LNCAP (cell line): ENCODE data around the gene PCDH15.

Experiments used
- CTCF ChIP-seq: fragments of 450-650 bp; IDR thresholded peaks from 2 replicates; pipeline ENCODE4 v1.5.1; 2017; ENCODE audit warnings: mild to moderate bottlenecking

The PCDH15 gene

GRCh38 chr10:54372179-54372578 is 428.9 kb downstream of the PCDH15 start:
- TF ChIP-seq CTCF = no peak

GRCh38 chr10:54368984-54369383 is 432.0 kb downstream of the PCDH15 start:
- no peak for TF ChIP-seq CTCF

GRCh38 chr10:54363390-54363789 is 437.6 kb downstream of the PCDH15 start:
- TF ChIP-seq CTCF = no peak

- no peak for TF ChIP-seq CTCF
Measured at GRCh38 chr10:54342058-54342457, 459.0 kb downstream of the PCDH15 start.

GRCh38 chr10:54335296-54335695 is 465.7 kb downstream of the PCDH15 start:
- no peak for TF ChIP-seq CTCF

GRCh38 chr10:54319341-54319740 is 481.7 kb downstream of the PCDH15 start:
- TF ChIP-seq CTCF = no peak

- TF ChIP-seq CTCF = no peak
Measured at GRCh38 chr10:54318470-54318869, 482.6 kb downstream of the PCDH15 start.

- no peak for TF ChIP-seq CTCF
Measured at GRCh38 chr10:54314430-54314829, 486.6 kb downstream of the PCDH15 start.
